PC-3 (cell line): ENCODE results near the gene FGD4. TPM values are rescaled to one million over a fixed set of nuclear protein-coding genes. Genes with fewer than 3 reads are reported as not detected.

Experiments
- ATAC-seq: fragments of 200-7000 bp; cut with Tn5 transposase; 2 replicates; pipeline ENCODE4 v1.9.1; 2020; ENCODE audit warnings: mild to moderate bottlenecking, moderate library complexity
- BruUV-seq: library from RNA; stranded (reverse); fragments of 400-500 nt; replicated peaks from 2 replicates; lab custom pipeline; 2021; lab: Mats Ljungman, UMichigan
- CTCF ChIA-PET: fragments of 300-600 bp; sonication (Branson Sonifier 250); formaldehyde crosslinking; loops from one replicate; lab custom pipeline; 2022; ENCODE audit warnings: antibody characterized with exemption; lab: Charles Lee
- POLR2A ChIA-PET: fragments of 300-600 bp; sonication (Branson Sonifier 250); formaldehyde crosslinking; loops from one replicate; lab custom pipeline; 2022; ENCODE audit warnings: antibody characterized with exemption; ENCODE audit not compliant: unreplicated experiment; lab: Charles Lee
- DNase-seq: peaks from one replicate; pipeline ENCODE4 v3.0.0-alpha.2; 2015
- H2AFZ ChIP-seq: fragments of 300-600 bp; sonication (generic); 2 replicates; pipeline ENCODE4 v1.6.0; 2016; ENCODE audit warnings: antibody characterized with exemption, low read length
- H3F3A ChIP-seq: fragments of 300-600 bp; sonication (generic); one replicate; pipeline ENCODE4 v1.6.0; 2017; ENCODE audit warnings: antibody characterized with exemption, low read length, control low read depth, mild to moderate bottlenecking; ENCODE audit not compliant: unreplicated experiment
- H3K27ac ChIP-seq: fragments of 300-600 bp; sonication (generic); 2 replicates; pipeline ENCODE4 v1.5.1; 2016; ENCODE audit warnings: mild to moderate bottlenecking, low read length
- H3K27me3 ChIP-seq: fragments of 300-600 bp; sonication (generic); 2 replicates; pipeline ENCODE4 v1.6.1; 2016; ENCODE audit warnings: low read length, mixed read lengths
- H3K36me3 ChIP-seq: fragments of 300-600 bp; sonication (generic); 2 replicates; pipeline ENCODE4 v1.6.1; 2016; ENCODE audit warnings: low read depth, mixed run types, low read length, mixed read lengths
- H3K4me1 ChIP-seq: fragments of 300-600 bp; sonication (generic); 2 replicates; pipeline ENCODE4 v1.5.1; 2016; ENCODE audit warnings: low read length; ENCODE audit not compliant: insufficient read depth
- H3K4me2 ChIP-seq: fragments of 300-600 bp; sonication (generic); 2 replicates; pipeline ENCODE4 v1.6.0; 2016; ENCODE audit warnings: low read length
- H3K4me3 ChIP-seq: fragments of 300-600 bp; sonication (generic); 2 replicates; pipeline ENCODE4 v1.5.1; 2016; ENCODE audit warnings: mild to moderate bottlenecking, low read length, mixed read lengths
- H3K79me2 ChIP-seq: fragments of 300-600 bp; sonication (generic); 2 replicates; pipeline ENCODE4 v1.6.1; 2017; ENCODE audit warnings: low read length, mixed read lengths
- H3K9ac ChIP-seq: fragments of 300-600 bp; sonication (generic); 2 replicates; pipeline ENCODE4 v1.6.0; 2016; ENCODE audit warnings: mild to moderate bottlenecking, low read length
- H3K9me2 ChIP-seq: fragments of 300-600 bp; sonication (generic); replicated peaks from 2 replicates; pipeline ENCODE4 v1.6.1; 2016; ENCODE audit warnings: mixed run types, low read length, mixed read lengths
- H3K9me3 ChIP-seq: fragments of 300-600 bp; sonication (generic); 2 replicates; pipeline ENCODE4 v1.6.1; 2016; ENCODE audit warnings: low read length, mixed read lengths
- H4K20me1 ChIP-seq: fragments of 300-600 bp; sonication (generic); 2 replicates; pipeline ENCODE4 v1.6.1; 2016; ENCODE audit warnings: low read length, mixed read lengths
- CTCF ChIP-seq: fragments of 300-600 bp; sonication (generic); conservative IDR thresholded peaks from 2 replicates; pipeline ENCODE4 v1.5.1; 2017; ENCODE audit warnings: antibody characterized with exemption, low read depth, mild to moderate bottlenecking, low read length
- EZH2 ChIP-seq: fragments of 300-600 bp; sonication (generic); IDR thresholded peaks from one replicate; pipeline ENCODE4 v1.6.1; 2017; ENCODE audit warnings: antibody characterized with exemption, mild to moderate bottlenecking, low read length; ENCODE audit not compliant: unreplicated experiment
- EZH2phosphoT487 ChIP-seq: fragments of 300-600 bp; sonication (generic); IDR thresholded peaks from 2 replicates; pipeline ENCODE4 v1.6.1; 2018; ENCODE audit warnings: mild to moderate bottlenecking, antibody characterized with exemption, low read length, borderline replicate concordance
- intact Hi-C: fragments of 100-400 bp; cut with micrococcal nuclease; formaldehyde crosslinking; loops from 2 replicates; pipeline ENCODE4 v1.9.0; 2023
- total RNA-seq: library from RNA; depleted of rRNA; stranded (reverse); fragments of >200 nt; gene quantifications from 2 replicates; pipeline ENCODE4 v1.2.3, GENCODE V29; 2014

FGD4 gene
- total RNA-seq, 1 experiment from 2014 or later = 3.9 TPM

- CTCF ChIA-PET = no interaction called here
- no peaks in the 10 kb centered on the region for H3K9me3 ChIP-seq
- POLR2A ChIA-PET = no interaction called here
Measured at GRCh38 chr12:32551058-32551457, 151.7 kb downstream of the FGD4 start.

GRCh38 chr12:32558903-32559302 lies 159.5 kb downstream of the FGD4 start:
- ATAC-seq (no peak), DNase-seq (no peak)
- TF ChIP-seq EZH2phosphoT487 (no peak), CTCF (no peak), EZH2 (no peak)
- H3K4me1 ChIP-seq = no peaks in the 10 kb centered on the region
- ChIA-PET CTCF (no interaction called here), POLR2A (no interaction called here)
- no peaks in the 10 kb centered on the region for H3K9me3 ChIP-seq
- H3K27me3 ChIP-seq = no peaks in the 10 kb centered on the region
- no peaks in the 10 kb centered on the region for H3K36me3 ChIP-seq
- no peaks in the 10 kb centered on the region for H4K20me1 ChIP-seq
- H3K79me2 ChIP-seq = no peaks in the 10 kb centered on the region
- no peak overlapping the region for H2AFZ ChIP-seq
- no peaks in the 10 kb centered on the region for H3F3A ChIP-seq
- H3K4me3 ChIP-seq = no peak overlapping the region
- H3K27ac ChIP-seq = no peak overlapping the region
- no peaks in the 10 kb centered on the region for H3K9me2 ChIP-seq
- intact Hi-C loops = no loop called here
- no TSS peak for BruUV-seq
- H3K9ac ChIP-seq = no peak overlapping the region
- no peak overlapping the region for H3K4me2 ChIP-seq

More at GRCh38 chr12:32551058-32551457, 151.7 kb downstream of the FGD4 start:
- Histone ChIP-seq H3K36me3 (no peaks in the 10 kb centered on the region), H3K4me3 (no peak overlapping the region), H3K79me2 (no peaks in the 10 kb centered on the region), H4K20me1 (no peaks in the 10 kb centered on the region), H3K9me2 (no peaks in the 10 kb centered on the region), H2AFZ (no peak overlapping the region), H3F3A (no peaks in the 10 kb centered on the region), H3K4me2 (no peak overlapping the region), H3K27ac (no peak overlapping the region), H3K9ac (no peak overlapping the region), H3K4me1 (no peaks in the 10 kb centered on the region), H3K27me3 (no peaks in the 10 kb centered on the region)
- ATAC-seq = no peak
- DNase-seq = no peak
- no TSS peak for BruUV-seq
- intact Hi-C loops = no loop called here
- TF ChIP-seq EZH2 (no peak), EZH2phosphoT487 (no peak), CTCF (no peak)

- H3K9ac ChIP-seq = no peak overlapping the region
- ATAC-seq = no peak
Measured at GRCh38 chr12:32559434-32559833, 160.1 kb downstream of the FGD4 start.

More at GRCh38 chr12:32559434-32559833, 160.1 kb downstream of the FGD4 start:
- Histone ChIP-seq H3K27ac (no peak overlapping the region), H2AFZ (no peak overlapping the region), H3K4me3 (no peak overlapping the region), H3K36me3 (no peaks in the 10 kb centered on the region), H3F3A (no peaks in the 10 kb centered on the region), H3K27me3 (no peaks in the 10 kb centered on the region), H3K79me2 (no peaks in the 10 kb centered on the region), H4K20me1 (no peaks in the 10 kb centered on the region), H3K9me2 (no peaks in the 10 kb centered on the region), H3K4me2 (no peak overlapping the region), H3K9me3 (no peaks in the 10 kb centered on the region), H3K4me1 (no peaks in the 10 kb centered on the region)
- no peak for DNase-seq
- POLR2A ChIA-PET = no interaction called here
- intact Hi-C loops = no loop called here
- TF ChIP-seq CTCF (no peak), EZH2phosphoT487 (no peak), EZH2 (no peak)
- no TSS peak for BruUV-seq
- CTCF ChIA-PET = no interaction called here
